DND-41 (cell line): ENCODE measurements around the gene RSBN1L.

Experiments used
- EZH2 ChIP-seq: IDR thresholded peaks from 3 replicates; pipeline ENCODE4 v1.6.1; 2012; ENCODE audit warnings: borderline replicate concordance, low read depth, mild to moderate bottlenecking, moderate library complexity, low read length, inconsistent platforms; ENCODE audit not compliant: severe bottlenecking
- TF ChIP-seq, protein P1 (sequence below): IDR thresholded peaks from 2 replicates; pipeline ENCODE4 v1.5.1; 2012; ENCODE audit warnings: borderline replicate concordance, low read length, moderate library complexity, mild to moderate bottlenecking; ENCODE audit not compliant: poor library complexity, severe bottlenecking; ENCODE audit errors: extremely low read depth

DNA sequence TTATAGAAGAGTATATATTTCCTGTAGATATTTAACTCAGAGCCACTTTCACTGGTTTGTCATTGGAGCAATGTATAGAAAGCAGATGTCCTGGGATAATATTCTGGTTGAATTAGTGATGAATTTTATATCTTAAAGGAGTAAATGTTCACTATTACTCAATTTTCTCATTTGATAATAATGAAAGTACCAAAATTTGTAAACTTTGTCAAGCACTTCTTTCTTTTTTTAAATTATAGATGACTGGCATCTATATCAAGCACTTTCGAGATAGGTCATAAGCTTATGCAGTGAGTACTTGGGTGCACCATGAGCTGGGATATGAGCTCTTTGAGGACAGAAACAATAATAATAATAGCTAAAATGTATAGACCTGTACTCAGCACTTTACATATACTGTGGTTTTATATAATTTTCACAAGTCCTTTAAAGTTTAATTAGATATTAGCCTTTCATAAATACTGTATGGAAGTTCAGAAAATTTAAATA is 11.3 kb downstream of the RSBN1L start:
- TF ChIP-seq, protein P1, sequence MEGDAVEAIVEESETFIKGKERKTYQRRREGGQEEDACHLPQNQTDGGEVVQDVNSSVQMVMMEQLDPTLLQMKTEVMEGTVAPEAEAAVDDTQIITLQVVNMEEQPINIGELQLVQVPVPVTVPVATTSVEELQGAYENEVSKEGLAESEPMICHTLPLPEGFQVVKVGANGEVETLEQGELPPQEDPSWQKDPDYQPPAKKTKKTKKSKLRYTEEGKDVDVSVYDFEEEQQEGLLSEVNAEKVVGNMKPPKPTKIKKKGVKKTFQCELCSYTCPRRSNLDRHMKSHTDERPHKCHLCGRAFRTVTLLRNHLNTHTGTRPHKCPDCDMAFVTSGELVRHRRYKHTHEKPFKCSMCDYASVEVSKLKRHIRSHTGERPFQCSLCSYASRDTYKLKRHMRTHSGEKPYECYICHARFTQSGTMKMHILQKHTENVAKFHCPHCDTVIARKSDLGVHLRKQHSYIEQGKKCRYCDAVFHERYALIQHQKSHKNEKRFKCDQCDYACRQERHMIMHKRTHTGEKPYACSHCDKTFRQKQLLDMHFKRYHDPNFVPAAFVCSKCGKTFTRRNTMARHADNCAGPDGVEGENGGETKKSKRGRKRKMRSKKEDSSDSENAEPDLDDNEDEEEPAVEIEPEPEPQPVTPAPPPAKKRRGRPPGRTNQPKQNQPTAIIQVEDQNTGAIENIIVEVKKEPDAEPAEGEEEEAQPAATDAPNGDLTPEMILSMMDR: no peak
- TF ChIP-seq EZH2: no peak
